HG02970 (cell line): ENCODE measurements around the gene MON1A.

Experiments used
- ATAC-seq: cut with Tn5 transposase; IDR thresholded peaks from one replicate; pipeline ENCODE4 v1.9.1; 2021; ENCODE audit warnings: mild to moderate bottlenecking, moderate library complexity, moderate number of reproducible peaks; ENCODE audit not compliant: unreplicated experiment, low FRiP score

The MON1A gene

DNA sequence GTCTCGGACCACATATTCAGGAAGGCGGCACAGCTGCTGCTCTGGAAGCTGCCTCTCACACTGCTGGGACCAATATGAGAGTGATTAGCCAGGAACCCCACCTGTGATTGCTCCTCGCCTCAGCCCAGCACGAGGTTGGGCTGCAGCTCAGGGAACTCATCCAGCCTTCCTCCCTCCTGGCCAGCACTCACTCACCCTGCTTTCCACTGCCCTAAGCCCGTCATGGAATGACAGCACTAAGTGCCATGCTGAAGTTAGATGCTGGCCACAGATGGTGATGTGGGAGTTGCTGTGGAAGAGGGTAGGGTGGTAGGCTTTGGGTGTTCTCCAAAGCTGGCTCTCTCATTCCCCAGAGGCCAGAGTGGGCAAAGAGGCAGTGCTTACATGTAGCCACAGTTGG is 33.3 kb downstream of the MON1A start:
- ATAC-seq = no peak

DNA sequence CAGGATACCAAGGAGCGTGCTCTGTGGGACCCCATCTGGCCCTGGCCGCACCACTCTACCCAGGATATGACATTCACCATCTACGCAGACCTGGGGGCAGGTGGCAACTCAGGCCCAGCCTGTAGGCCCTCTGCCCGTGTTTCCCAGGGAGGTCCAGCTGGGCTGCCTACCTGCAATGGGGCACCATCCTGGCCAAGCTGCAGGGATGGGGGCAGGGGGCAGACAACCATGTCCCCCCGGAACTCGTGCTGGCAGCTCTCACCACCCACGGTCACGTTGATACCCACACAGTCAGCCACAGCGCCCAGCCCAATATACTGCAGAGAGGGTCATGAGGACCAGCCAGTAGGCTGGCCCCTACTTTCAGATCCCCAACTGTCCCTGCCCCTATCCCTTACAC is 33.8 kb downstream of the MON1A start:
- ATAC-seq = no peak

DNA sequence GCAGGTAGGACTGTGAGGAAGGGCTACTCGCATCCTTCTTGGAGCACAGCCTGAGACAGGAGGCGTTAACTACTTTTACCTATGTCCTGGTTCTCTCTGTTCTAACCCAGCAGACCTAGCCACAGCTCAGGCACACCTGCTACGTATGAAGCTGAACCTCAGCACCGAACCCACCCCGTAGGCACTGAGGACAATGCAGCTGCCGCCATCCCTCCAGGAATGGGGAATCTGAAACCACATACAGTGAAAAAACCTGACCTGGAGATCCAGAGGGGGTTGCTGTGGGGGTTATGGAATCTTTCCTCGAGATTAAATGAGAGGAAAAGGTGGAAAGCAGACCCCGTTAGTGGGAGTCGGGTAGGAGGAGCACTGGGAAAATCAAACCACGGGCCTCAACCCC is 40.3 kb downstream of the MON1A start:
- no peak for ATAC-seq

DNA sequence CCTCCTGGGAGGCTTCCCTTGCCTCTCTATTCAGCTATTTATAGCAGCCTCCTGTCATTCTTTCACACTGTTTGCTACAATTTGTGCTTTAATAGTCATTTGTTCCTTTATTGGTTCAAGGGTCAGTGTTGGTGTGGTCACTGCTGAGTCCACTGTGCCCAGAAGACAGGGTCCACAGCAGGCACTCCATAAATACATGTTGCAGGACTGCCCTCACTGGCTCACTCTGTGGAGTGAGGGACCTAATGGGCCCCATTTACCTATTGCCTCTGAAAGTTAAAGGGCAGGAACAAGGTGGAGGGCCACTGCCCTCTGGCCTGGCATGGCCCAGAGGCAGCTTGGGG is 42.7 kb downstream of the MON1A start:
- ATAC-seq = no peak

DNA sequence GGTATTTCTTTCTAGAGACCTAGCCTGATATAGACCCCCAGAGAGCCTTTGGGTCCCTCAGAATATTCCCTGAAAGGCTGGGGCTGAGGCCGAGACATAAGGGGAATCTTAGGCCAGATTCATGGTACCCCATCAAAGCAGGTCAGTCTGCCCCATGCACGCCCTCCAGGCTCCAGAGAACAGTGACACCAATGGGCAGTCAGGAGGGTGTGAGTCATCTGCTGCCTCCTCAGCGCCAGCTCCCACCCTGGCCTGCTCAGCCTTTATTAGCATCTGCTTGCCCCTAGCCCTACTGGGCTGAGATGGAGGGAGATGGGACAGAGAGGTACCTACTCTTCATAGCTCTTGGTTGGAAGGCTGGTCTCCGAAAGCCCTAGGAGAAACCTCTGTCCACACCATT is 45.6 kb downstream of the MON1A start:
- no peak for ATAC-seq

DNA sequence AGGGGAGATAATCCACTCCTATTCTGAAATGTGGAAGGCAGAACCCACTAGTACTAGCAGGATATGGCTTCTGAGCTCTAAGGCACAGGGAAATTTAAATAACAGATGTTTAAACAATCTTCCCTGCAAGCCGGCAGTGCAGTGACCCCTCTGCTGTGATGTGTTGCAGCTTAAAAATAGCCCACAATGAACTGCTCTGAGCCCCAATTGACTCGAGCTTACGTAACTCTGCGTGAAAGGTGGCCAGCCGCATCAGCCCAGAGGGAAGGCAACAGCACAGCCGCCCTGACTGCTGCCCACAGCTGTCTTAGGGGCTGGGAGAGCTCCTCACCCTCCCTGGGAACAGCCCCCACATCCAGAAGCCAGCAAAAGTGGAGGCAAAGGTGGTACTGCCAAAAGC is 47.4 kb downstream of the MON1A start:
- ATAC-seq = no peak

DNA sequence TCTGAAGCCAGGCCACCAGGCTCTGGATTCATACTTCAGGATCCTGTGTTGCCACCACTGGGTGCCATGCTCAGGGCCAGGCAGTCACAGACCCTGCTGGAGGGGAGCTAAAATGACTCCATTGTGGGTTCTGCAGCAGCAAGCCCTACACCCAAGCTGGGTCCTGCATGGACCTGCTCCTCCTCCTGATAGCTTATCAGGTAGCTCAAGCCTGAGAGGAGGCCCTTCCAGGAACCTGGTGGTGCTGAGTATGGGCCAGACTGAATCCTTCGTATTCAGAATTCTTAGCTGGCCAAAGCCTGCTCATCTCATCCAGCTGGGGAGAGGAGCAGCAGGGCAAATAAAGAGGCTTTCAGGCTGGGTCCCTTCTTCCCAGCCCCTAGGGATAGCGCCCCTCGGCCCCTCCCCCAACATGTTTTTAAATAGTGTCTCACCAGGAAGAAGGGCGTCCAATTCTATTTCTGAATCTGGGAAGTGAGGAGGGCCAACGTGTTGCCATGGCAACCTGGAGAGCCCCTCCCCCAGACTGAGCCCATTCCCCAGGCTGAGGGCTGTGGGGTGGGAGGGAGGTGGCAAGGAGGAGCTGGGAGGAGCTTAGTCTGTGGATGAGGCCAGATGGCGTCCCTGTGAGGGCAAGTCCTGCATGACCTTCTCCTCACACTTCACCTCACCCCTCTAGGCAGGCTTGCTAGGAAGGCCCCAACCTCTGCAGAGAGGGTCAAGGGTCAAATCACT is 48.9 kb downstream of the MON1A start:
- ATAC-seq = no peak

DNA sequence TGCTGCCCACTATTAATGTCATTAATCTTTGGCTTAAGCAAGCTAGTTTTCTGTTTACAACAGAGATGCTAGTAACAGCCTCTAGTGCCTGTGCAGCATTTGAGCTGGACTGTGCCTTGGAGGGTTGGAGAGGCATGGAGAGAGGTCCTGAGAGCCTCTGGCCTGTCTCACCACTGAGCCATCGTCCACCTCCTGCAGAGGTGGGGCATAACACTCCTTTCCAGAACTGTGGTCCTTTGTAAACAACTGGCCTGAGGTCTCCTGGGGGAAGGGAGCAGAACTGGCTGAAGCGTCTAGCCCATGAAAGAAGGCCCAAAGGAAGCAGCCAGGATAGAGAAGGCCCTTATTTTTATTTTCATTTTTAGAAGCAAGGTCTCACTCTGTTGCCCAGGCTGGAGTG is 49.9 kb downstream of the MON1A start:
- ATAC-seq = no peak

DNA sequence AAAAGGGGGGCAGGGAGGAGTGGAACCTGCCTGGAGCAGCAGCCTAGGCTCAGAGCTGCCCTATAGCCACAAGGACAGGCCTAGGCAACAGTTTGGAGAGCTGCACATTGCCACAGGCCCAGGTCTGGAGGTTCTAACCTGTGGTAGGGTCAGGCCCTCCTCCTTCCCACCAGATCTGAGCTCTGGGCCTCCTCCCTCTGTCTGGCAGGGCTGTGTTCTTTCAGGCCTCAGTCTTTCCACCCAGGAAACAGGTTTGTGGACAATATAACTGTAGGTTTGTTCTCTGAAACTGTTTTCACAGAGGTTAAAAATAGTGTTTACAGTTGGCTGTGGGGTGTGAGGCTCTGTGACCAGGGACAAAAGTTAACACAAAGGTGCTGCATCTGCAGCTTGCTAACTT is 50.9 kb downstream of the MON1A start:
- ATAC-seq = no peak

DNA sequence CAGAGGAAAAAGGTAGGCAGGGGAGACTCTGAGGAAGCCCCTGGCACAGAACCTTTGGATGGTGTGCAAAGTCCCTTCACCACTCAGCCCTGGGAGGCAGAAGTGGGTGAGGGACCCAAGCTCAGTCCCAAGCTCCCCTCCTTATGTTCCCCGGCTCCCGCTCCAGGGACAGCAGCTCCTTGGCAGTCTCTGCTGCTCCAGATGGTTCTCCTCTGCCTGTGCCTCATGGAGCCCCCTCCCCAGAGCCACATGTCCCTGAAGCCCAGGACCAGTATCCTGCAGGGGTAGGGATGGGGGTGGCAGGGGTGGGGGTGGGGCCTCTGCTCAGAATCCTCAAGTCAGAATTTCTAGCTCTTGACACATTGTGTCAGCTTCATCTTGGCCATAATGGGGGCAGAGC is 51.9 kb downstream of the MON1A start:
- no peak for ATAC-seq

DNA sequence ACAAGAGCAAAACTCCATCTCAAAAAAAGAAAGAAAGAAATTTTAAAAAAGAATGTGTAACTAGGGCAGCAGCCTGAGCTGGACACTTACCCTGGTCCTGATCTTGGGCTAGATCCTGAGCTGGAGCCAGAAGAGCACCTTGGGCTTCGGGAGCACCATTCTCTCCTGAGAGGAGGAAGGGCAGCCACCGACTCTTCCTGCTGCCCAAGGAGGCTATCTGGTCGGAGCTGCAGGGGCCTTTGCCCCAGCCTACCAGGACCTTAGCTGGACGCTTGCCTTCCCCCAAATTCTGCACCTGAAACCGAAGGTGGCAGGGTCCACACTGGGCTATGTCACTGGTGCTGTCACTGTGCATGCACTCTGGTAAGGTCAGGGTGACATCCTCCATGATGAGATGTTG is 53.0 kb downstream of the MON1A start:
- ATAC-seq = no peak

DNA sequence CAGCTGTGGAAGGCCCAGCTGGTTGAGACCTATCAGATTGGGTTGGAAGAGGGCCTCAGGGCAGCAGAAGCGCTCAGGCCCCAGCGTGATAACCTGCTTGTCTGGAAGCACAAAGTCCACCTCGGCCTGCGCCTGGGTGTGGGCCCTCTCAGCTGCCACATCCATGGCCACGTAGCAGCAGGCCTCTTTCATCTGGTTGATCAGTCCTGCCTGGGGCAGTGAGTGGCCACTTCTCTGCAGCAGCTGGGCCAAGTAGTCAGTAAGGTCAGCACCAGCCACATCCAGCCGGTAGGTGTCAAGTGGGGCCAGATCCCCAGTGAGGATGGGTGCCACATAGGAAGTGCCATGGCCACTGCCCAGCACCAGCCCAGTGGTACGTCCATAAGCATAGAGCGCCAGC is 56.0 kb downstream of the MON1A start:
- no peak for ATAC-seq

DNA sequence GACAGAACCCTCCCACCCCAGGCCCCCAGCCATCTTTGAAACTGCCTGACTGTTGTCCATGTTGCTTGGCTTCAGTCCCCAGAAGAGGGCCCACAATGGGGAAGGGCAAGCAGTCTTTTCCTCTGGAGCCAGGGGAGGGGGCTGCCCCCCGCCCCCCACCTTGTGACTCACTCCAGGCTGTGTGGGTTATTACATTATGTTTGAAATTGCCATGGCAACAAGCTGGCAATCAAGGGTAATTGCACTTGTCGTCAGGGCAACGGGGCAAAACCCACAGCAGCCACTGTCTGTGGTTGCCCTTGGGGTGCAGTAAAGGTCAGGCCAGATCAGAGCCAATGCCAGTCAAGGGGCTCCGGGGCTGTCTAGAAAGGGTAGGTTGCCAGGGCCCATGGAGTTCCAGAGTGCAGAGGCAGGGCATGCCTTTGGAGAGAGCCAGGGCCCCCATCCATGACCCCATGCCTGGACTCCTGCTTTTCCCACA is 56.8 kb downstream of the MON1A start:
- ATAC-seq = no peak

DNA sequence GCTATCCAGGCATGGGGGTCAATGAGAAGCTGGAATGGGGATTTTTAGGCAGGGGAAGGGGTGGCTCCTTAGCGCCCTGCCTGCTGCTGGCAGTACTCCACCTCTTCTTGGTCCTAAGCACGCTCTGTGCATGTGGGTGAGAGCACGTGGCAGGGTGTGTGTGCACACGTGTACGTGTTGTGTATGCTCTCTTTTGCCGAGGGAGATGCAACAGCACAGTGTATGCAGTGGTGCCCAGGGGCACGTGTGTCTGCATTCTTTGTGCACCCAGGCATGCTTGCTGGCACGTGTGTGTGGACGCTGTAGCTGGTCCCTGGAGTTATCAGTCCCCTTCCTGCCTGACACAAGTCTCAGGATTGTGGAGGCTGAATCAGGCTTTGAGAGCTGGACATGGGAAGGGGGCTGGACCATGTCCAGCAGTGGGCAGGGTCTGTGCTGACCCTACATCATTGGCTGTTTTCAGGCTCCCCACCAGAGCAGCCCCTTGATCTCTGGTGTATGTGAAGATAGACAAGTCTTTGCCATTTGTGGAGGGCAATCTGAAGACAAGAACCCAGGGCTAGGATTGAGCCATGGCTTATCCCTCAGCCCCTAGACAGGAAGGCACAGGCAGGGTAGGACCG is 58.0 kb downstream of the MON1A start:
- no peak for ATAC-seq

DNA sequence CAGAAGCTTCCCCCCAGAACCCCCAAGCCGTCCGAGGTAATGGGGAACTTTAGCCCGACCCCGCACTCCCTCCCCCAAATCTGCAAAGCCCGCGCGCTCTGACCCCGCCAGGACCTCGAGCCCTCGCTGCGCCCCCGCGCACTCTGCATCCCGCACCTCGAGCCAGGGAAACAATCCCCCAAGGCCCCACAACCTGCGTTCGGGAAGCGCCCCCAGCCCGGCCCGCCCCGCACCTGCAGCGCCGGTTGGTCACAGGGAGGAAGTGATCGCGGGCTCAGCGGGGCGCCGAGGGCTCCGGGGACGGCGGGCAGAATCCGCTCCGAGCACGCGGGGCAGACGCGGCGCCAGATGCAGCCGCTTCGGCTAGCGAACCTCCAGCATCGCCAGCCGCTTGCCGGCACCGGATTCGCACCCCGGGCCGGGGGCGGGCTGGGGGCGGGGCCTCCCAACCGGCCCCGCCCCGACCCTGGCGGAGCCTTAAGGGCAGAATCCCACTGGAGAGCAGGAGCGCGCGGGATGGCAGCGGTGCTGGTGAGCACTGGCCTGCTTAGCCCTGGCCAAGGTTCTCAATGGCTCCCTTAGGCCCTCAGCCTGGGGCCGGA is 60.0 kb downstream of the MON1A start, which contains the start of gene CAMKV:
TSS of gene CAMKV (minus strand) at position 382 of the 602 bp plus-strand sequence. CDS start 7,518 bp downstream, outside the sequence.
- ATAC-seq = no peak

DNA sequence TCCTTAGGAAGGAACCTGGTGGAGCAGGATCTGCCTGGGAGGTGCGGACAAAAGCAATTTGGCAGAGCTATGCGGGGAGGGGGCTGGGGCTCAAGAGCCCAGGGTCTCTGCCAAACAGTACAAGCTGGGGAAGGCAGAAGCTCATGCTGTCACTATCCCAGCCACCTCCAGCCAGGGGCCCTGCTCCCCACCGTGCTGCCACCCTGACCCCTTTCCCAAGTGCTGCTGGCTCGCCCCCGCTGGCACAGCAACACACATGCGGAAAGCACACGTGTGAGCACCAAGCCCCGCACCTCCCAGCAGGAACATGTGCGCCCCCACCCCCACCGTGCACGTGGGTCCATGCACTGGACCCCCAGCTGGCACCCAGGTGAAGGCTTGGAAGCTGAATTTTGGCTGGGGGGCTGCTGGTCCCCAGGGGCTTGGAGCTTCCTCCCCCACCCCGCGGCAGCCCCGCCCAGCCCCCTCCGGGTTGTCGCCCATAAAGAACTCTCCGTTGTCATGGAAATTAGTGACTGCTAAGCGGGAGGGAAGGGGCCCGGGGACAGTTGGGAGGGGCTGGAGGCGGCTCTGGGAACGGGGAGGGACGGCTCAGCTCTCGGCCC is 60.6 kb downstream of the MON1A start:
- no peak for ATAC-seq

DNA sequence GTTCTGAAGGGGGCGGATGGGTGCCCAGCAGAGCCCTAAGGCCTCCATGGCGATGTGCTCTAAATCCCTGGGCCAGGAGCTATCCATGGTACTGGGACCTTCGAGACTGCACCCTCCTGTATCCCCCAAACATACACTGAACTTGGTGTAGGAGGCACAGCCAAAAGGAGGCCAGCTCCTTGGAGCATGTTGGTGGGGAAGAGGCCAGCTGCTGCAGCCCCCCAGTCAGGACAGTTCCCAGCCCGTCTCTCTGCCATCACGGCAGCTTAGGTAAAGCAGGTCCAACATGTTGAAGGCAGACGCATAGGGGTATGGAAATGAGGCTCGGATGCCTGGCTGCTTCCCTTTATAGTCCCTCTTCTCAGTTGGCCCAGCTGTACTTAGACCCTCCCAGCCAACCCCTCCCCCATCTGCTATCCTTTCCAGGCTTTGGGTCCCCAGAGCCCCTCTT is 61.7 kb downstream of the MON1A start:
- no peak for ATAC-seq

DNA sequence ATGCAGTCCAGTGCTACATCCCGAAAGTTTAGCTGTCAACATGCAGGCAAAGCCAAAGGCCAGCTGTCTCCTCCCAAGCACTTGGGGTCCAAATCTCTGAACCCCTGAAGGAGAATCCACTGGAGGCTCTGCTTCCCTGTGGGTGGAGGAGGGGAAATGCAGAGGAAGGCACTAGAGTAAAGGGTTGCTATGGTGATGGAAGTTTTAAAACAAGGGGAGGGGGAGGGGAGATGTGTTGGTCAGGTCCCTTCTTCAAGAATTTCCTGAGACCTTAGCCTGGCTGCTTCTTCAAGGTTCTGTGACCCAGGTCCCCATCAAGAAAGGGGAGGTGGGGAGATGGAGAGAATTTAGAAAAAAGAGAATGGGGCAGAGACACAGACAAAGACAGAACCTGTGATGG is 62.2 kb downstream of the MON1A start:
- no peak for ATAC-seq

DNA sequence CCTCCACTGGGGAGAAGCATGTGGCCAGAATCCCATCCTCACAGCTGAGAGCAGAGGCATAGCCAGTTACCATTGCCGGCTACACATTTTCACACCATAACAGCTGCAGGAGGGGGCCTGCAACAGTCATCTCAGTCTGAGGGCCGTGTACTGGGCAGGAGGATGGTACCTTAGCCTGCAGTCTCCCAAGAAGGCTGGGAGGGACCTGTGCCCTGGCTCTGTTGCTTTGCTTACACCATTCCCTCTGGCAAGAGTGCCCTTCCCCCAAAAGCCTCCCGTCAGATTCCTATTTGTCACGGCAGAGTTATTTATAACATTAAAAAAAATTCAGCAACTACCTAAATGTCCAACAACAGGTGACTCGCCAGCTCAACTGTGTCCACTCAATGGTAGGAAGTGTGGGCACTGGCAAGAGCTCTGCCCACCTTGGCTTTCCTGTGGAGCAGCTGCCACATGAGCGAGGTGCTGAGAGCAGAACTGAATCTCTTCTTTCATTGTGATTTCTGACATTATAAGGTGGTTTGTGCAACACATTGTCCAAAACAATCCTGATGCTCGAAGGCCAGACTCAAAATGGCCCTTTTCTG is 64.3 kb downstream of the MON1A start:
- ATAC-seq = no peak

DNA sequence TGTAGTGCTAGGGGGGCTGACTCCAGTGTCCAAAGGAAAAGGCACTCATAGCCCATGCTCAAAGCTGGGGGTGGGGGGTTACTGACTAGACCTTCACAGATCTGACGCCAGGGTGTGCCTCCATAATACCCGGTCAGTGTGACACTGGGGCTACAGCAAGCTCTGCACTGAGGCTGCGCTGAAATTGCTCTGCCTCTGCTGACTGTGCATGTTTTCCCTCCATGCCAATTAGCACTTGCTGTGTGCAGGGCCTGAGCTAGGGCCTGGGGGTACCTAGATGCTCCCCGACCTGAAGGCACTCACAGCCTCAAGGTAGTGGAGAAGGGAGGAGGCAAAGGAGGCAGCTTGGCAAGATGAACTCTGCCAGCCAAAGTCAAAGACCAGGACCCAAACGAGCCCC is 65.1 kb downstream of the MON1A start:
- no peak for ATAC-seq
